Nephron progenitor cell (in vitro differentiated cells): Measurements from ENCODE around the gene CD244.
A peak's percentile ranks its signal among the peaks of the same experiment; 100 is the strongest.

ENCODE experiments used
- DNase-seq: peaks from one replicate; pipeline ENCODE4 v3.0.0; 2021
- H3K27ac Mint-ChIP-seq: 2 replicates; pipeline ENCODE4 v1.8.0; 2021; ENCODE audit warnings: mild to moderate bottlenecking, moderate library complexity, mixed read lengths
- H3K27me3 Mint-ChIP-seq: 2 replicates; pipeline ENCODE4 v1.8.0; 2021; ENCODE audit warnings: mild to moderate bottlenecking, low read depth, mixed read lengths; ENCODE audit not compliant: poor library complexity
- H3K36me3 Mint-ChIP-seq: 2 replicates; pipeline ENCODE4 v1.8.0; 2021; ENCODE audit warnings: low read depth, mixed read lengths
- H3K4me1 Mint-ChIP-seq: 2 replicates; pipeline ENCODE4 v1.8.0; 2021; ENCODE audit warnings: mixed read lengths
- H3K4me3 Mint-ChIP-seq: 2 replicates; pipeline ENCODE4 v1.8.0; 2021; ENCODE audit warnings: mild to moderate bottlenecking, moderate library complexity, mixed read lengths
- H3K9me3 Mint-ChIP-seq: 2 replicates; pipeline ENCODE4 v1.8.0; 2021; ENCODE audit warnings: mild to moderate bottlenecking, moderate library complexity, mixed read lengths
- CTCF ChIP-seq: fragments of 200-600 bp; sonication (generic); IDR thresholded peaks from 2 replicates; pipeline ENCODE4 v1.5.0; 2021; ENCODE audit warnings: antibody characterized with exemption

Gene CD244

GRCh38 chr1:160836981-160837557, 25.6 kb downstream of the CD244 start:
- H3K27me3 Mint-ChIP-seq, result peaks cover 13% of the 10 kb centered on the region
- no peaks in the 10 kb centered on the region for H3K9me3 Mint-ChIP-seq
- H3K4me1 Mint-ChIP-seq, result peaks cover 21% of the 10 kb centered on the region
- H3K27ac Mint-ChIP-seq, result peak overlapping the region; percentile 81
- no peak for TF ChIP-seq CTCF
- DNase-seq, result no peak
- H3K36me3 Mint-ChIP-seq, result no peaks in the 10 kb centered on the region
- H3K4me3 Mint-ChIP-seq, result no peak overlapping the region

- no peaks in the 10 kb centered on the region for H3K9me3 Mint-ChIP-seq
- peak overlapping the region; percentile 81 for H3K27ac Mint-ChIP-seq
- H3K4me3 Mint-ChIP-seq, result no peak overlapping the region
- TF ChIP-seq CTCF, result no peak
- no peaks in the 10 kb centered on the region for H3K36me3 Mint-ChIP-seq
- H3K27me3 Mint-ChIP-seq, result peaks cover 13% of the 10 kb centered on the region
- DNase-seq, result no peak
- peaks cover 21% of the 10 kb centered on the region for H3K4me1 Mint-ChIP-seq
Measured at GRCh38 chr1:160836561-160836960, 26.1 kb downstream of the CD244 start.

- Mint-ChIP-seq H3K4me3 (no peak overlapping the region), H3K4me1 (peaks cover 21% of the 10 kb centered on the region), H3K9me3 (no peaks in the 10 kb centered on the region), H3K27ac (no peak overlapping the region), H3K27me3 (peaks cover 13% of the 10 kb centered on the region), H3K36me3 (no peaks in the 10 kb centered on the region)
- no peak for TF ChIP-seq CTCF
- DNase-seq, result no peak
Measured at GRCh38 chr1:160835751-160836150, 26.9 kb downstream of the CD244 start.

GRCh38 chr1:160834945-160835565, 27.6 kb downstream of the CD244 start:
- peaks cover 9% of the 10 kb centered on the region for H3K27me3 Mint-ChIP-seq
- no peaks in the 10 kb centered on the region for H3K9me3 Mint-ChIP-seq
- no peak overlapping the region for H3K4me3 Mint-ChIP-seq
- H3K36me3 Mint-ChIP-seq, result no peaks in the 10 kb centered on the region
- DNase-seq, result peak; percentile 49
- peaks cover 24% of the 10 kb centered on the region for H3K4me1 Mint-ChIP-seq
- no peak overlapping the region for H3K27ac Mint-ChIP-seq
- peak; percentile 67 for TF ChIP-seq CTCF

- TF ChIP-seq CTCF, result peak; percentile 73
- Mint-ChIP-seq H3K27ac (no peak overlapping the region), H3K9me3 (no peaks in the 10 kb centered on the region), H3K27me3 (no peaks in the 10 kb centered on the region), H3K36me3 (no peaks in the 10 kb centered on the region), H3K4me3 (no peak overlapping the region), H3K4me1 (peaks cover 3% of the 10 kb centered on the region)
- DNase-seq, result peak; percentile 84
Measured at GRCh38 chr1:160830321-160831153, 32.1 kb downstream of the CD244 start.
